ENCODE results near the gene ITIH4. TPM values are rescaled to one million over a fixed set of nuclear protein-coding genes. Genes with fewer than 3 reads are reported as not detected.

The ITIH4 gene
- total RNA-seq, 1 donor from 2014 or later: 16.3 TPM

DNA sequence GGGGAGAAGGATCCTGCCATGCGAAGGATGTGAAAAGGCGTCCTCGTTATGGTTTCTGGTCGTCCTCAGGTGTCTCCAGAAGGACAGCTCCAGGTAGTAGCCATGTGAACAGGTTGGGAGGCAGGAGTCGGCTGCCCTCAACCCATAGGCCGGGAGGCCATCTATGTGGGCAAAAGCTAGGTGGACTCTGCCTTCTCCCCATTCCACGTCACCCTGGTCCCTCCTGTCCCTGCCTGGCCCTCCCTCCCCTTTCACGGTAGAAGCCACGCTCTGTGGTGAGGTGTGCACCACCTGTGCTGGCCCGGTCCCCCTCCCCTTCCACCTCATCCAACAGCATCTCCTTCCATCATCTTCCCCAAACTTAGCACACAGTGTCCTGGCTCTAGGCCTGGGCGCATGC, 19.5 kb downstream of the ITIH4 start:
- DNase-seq (ENCODE audit: low spot score) (no peak), ATAC-seq (no peak)
- intact Hi-C loops (cut with DNase I): no loop called here

DNA sequence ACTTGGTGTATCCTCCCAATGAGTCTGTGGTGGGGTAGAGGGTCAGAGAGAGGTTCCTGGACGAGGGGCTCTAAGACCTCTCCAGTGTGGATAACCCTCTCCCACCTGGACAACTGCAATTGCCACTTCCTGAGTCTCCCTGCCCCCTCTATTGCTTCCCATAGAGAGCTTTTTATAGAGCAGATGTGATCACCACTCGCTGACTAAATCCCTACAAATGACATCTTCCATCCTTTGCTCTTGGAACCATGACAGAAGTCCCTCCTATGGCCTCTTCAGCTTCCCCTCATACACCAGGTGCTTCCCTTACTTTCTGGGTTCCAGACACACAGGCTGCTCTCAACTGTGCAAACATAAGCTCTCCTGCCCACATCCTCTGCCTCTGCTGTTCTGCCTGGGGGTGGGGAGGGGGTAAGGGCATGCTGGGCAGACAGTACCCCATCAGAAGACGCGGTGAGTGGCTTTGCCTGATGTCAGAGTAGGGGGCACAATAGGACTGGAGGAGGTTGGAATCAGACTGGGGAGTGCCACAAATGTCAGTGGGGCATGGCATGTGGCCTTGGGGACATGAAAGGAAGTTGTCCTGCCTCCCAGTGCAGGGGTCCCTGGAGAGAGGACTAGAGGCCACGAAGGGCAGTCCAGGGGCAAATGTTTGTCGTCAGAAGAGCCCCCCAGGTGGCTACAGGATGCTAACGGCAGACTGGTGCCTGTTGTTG, 20.7 kb downstream of the ITIH4 start:
- DNase-seq (ENCODE audit: low spot score) (no peak), ATAC-seq (no peak)
- intact Hi-C loops (cut with DNase I): no loop called here

- ATAC-seq: no peak
- DNase-seq (ENCODE audit: low spot score): no peak
- intact Hi-C loops (cut with DNase I): no loop called here
Measured at GRCh38 chr3:52809149-52809548, 21.3 kb downstream of the ITIH4 start.

DNA sequence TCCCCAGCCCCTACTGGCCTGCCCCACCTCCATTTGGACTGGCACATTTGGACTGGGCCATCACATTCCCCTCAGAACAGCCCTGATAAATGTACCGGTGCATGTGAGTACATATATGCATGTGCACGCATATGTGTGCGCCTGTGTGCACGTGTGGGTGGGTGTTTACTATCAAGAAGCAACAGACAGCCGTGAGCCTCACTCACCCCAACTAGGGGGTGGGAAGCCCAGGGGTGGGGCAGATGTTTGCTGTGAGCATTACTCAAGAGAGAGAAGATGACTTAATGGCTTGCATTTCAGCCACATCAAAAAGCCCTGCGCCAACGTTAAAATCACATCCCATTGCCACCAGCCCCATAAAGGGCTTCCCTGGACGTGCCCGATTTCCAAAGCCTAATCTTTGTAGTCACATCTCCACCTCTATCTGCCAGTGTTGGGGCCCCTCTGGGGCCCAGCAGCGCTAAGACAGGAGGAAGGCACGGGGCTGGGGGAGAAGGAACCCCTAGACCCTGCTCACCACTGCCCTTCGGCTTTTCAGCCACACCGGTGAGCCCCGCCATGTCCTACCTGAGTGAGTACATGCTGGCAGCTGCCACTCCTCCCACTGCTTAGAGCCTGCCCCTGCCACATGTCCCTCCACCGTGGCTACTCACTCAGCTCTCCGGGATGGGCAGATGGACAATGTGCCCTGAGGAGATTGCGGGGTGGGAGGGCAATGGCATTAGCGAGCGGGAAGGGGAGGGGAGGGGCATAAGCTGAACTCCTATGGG, 25.0 kb downstream of the ITIH4 start:
- intact Hi-C loops (cut with DNase I): no loop called here
- DNase-seq (ENCODE audit: low spot score) (no peak), ATAC-seq (no peak)

DNA sequence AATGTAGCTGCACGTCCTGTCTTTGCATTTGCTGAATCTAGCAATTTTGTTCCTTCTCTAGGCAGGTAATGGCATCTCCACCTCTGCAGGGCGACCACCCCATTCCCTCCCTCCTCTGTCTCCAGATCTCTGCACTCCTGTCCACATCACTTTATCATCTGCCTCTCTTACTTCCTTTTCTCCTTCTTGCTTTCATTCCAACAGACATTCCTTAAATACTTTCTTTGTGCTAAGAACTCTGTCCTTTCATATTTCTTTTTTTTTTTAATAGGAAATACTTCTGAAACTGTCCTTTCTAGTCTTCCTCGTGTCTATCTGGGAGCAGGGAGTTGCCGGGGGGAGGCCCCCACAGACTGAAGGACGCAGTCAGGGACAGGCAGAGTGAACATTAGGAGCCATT, 28.6 kb downstream of the ITIH4 start:
- intact Hi-C loops (cut with DNase I): no loop called here
- DNase-seq (ENCODE audit: low spot score) (no peak), ATAC-seq (no peak)

GRCh38 chr3:52800079-52800478, 30.4 kb downstream of the ITIH4 start:
- no peak for DNase-seq (ENCODE audit: low spot score)
- no peak for ATAC-seq
- intact Hi-C loops (cut with DNase I): no loop called here

- intact Hi-C loops (cut with DNase I): no loop called here
- ATAC-seq (no peak), DNase-seq (ENCODE audit: low spot score) (no peak)
Measured at GRCh38 chr3:52798978-52799476, 31.4 kb downstream of the ITIH4 start.

DNA sequence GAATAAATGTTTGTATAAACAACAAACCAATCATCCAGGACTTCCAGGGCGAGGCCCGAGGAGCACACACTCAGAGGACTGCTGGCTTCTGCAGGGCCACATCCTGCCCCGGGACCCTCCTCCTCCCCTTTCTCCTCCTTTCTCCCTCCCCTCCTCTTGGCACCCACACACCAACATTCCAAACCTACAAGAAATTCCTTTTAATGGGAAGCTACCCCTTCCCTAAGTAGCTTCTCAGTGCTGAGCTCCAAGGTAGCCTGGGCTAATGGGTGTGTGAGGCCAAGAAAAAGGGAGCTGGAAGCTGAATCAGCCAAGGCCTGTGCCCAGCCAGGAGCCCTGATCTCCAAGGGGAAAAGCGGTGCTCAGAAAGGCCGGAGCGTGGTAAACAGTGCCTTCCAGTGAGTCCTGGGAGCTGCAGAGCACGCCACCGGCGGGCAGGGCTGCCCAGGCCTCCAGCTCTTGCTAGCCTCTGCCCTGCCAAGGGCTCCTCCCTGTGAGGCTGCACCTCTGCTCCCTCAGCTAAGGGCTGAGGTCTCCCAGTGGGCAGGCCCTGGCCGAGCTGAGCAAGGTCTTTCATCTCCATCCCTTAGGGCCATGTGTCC, 32.0 kb downstream of the ITIH4 start:
- intact Hi-C loops (cut with DNase I): no loop called here
- ATAC-seq: no peak
- DNase-seq (ENCODE audit: low spot score): no peak

- intact Hi-C loops (cut with DNase I): no loop called here
- no peak for DNase-seq (ENCODE audit: low spot score)
- no peak for ATAC-seq
Measured at GRCh38 chr3:52796411-52796810, 34.1 kb downstream of the ITIH4 start.

DNA sequence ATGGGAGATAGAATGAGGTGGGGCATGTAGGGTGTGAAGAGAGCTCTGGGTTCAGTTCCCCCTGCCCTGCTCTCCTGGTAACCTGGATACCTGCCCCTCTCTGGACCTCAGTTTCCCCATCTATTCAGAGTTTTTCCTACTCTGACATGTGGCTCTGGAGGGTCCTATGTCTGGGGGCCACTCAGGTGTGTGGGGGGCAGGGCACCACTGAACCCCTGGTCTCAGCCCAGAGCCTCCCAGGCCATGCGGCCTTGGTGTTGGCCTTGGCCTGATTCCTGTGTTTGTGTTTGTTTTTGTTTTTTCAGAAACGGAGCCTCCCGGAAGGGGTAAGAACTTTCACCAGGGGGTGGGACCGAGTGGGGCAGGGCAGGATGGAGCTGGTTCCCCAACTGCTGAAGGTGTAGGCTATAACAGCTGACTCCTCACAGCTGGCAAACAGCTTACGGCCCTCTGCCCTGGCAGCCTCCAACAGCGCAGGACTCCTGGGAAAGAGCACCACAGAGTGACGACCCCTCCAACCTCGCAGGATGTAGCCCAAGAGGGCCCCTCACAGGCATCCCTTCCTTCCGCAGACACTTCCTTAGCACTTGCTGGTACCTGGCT, 35.1 kb downstream of the ITIH4 start:
- no peak for DNase-seq (ENCODE audit: low spot score)
- intact Hi-C loops (cut with DNase I): no loop called here
- ATAC-seq: no peak

DNA sequence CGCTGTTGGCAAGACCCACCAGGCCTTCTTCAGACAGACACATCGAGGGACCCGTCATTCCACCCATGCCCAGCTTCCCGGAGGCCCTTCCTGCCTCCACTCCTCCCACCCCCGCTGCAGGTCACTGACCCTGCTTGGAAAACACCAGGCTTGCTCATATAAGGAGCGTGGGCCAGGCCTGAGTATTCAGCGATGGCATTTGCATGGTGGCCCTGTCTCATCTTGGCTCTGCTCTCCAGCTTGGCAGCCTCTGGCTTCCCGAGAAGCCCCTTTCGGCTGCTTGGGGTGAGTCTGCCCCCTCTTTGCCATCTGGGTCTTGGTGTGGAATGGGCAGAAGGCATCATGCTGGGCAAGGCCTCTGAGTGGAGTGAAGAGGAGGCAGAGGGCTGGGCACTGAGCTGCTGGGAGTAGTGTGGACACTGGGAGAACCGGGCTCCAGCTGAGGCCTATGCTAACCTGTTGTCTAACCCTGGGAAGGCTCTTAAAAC, 35.8 kb downstream of the ITIH4 start, which contains the start of gene ITIH3:
ITIH3 (plus strand) TSS at position 185 of the 488 bp plus-strand sequence; CDS start at position 193, 8 bp downstream.
- no peak for DNase-seq (ENCODE audit: low spot score)
- intact Hi-C loops (cut with DNase I): no loop called here
- peak; percentile 42 for ATAC-seq

DNA sequence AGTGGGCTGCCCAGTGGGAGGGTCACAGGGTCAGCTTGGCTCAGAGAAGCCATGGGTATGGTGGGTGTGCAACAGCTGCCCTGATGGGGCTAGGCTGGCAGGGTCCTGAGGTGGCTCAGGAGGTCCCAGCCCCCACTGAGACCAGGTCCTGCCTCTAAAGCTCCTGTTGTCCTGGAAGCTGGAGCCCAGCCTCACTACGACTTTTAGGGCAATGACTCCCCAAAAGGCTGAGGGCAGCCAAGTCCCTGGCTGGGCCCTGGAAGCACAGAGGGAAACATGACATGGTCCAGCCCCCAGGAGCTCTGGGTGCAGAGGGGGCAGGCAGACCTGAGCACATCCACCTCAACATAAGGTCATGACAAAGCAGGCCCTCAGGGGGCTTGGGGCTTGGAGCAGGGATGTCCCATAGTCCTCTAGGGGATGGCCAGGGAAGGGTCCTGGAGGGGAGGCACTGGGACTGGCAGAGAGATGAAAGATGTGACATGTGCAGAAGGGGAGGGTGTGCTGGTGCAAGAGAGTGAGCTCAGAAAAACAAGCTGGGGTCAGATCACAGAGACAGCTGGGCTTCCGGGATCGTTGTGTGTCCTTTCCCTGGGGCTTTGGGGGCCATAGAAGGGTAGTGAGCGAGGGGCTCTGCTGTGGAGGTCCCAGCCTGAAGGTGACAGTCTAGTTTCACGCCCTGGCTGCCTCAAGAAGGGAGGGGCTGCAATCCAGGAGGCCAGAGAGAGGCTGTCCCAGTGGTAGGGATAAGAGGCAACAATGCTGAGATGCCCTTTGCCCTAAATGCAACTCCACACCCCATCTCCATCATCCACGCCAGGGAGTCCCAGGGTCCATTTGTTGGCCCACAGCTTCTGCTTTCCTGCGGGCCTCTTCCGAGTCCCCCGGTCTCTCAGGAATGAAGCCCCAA, 36.5 kb downstream of the ITIH4 start:
- DNase-seq (ENCODE audit: low spot score) (no peak), ATAC-seq (no peak)
- intact Hi-C loops (cut with DNase I): no loop called here

DNA sequence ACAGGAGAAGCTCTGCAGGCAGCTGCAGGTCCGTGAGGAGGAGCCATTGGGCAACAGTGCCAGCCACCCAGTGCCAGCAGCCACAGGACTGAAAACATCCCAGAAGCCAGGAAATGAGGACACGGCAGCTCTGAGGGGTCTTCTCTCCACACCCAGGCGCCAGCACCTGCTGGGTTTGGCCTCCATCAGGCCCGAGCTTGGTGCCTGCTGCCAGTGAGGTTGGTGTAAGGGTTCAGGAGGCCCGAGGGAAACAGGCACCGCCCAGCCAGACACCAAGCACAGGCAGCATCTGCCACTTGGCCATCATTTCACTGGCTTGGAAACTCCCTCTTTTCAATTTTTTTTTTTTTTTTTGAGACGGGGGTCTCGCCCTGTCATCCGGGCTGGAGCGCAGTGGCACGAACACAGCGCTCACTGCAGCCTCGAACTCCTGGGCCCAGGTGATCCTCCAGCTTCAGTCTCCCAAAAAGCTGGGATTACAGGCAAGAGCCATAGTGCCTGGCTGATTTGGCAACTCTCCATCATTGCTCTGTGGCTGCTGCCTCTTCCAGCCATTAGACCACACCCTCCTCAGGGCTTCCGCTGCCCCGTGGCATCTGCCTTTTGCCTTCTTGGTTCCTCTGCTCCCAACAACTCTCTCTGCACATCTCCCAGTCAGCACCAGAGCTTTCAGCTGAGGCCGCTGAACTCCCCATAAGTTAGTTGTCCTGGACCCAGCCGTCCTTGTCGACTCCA, 37.3 kb downstream of the ITIH4 start:
- no peak for ATAC-seq
- no peak for DNase-seq (ENCODE audit: low spot score)
- intact Hi-C loops (cut with DNase I): no loop called here

DNA sequence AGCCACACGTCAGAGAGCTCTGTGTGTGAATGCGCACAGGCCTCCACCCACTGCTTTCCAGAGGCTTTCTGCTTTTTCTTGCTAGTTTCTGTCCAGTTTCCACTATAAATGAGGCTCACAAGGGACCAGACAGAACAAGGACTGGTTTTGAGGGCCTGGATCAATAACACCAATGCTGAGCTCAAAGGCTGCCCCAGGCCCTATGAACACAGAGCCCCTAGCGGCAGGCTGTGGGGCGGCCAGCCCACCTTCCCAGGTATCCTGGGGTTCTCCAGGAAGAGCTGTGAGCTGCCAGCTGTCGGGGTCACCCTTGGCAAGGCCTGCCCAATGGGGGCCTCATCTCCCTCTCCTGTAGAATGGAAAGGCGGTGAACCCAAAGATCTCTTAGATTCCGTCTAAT, 38.1 kb downstream of the ITIH4 start:
- intact Hi-C loops (cut with DNase I): no loop called here
- DNase-seq (ENCODE audit: low spot score): no peak
- no peak for ATAC-seq

- ATAC-seq (no peak), DNase-seq (ENCODE audit: low spot score) (no peak)
- intact Hi-C loops (cut with DNase I): no loop called here
Measured at GRCh38 chr3:52791928-52792327, 38.5 kb downstream of the ITIH4 start.

- DNase-seq (ENCODE audit: low spot score): no peak
- no peak for ATAC-seq
- intact Hi-C loops (cut with DNase I): no loop called here
Measured at GRCh38 chr3:52791366-52791765, 39.1 kb downstream of the ITIH4 start.

- intact Hi-C loops (cut with DNase I): no loop called here
- ATAC-seq (no peak), DNase-seq (ENCODE audit: low spot score) (no peak)
Measured at GRCh38 chr3:52790741-52791140, 39.7 kb downstream of the ITIH4 start.

DNA sequence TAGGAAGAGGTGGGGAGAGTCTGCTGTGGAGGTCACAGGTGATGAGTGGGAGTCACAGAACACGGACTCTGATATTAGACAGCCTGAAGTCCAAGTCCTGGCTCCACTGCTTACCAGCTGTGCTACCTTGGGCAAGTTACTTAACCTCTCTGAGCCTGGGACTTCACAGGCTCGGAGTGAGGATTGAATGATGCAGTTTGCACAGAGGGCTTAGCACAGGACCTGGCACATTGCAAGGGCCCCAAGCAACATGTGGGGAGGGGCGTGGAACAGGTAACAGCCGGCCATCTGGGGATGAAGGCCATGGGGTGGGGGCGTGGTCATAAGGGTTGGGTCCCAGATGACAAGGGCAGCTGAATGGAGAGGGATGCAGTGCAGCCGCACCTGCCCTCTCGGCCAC, 40.1 kb downstream of the ITIH4 start:
- intact Hi-C loops (cut with DNase I): no loop called here
- ATAC-seq: no peak
- DNase-seq (ENCODE audit: low spot score): no peak

Measured in sciatic nerve (tissue), 2 donors.